ENCODE measurements around the gene DMAC2. TPM values are rescaled to one million over a fixed set of nuclear protein-coding genes. Genes with fewer than 3 reads are reported as not detected.
"Not testable (repeated sequence)": the region's sequence is repeated elsewhere in the genome, so short reads cannot be mapped to it uniquely, and the experiment has no call there.

Gene DMAC2
- total and polyA plus RNA-seq, 4 donors: 25.5 to 51.7 (median 48.8) TPM

- H3K9ac ChIP-seq (ENCODE audit: insufficient read depth in 1 of 2, low read length in 2 of 2): no peak overlapping the region
- WGBS, 2 donors: 50 to 77% methylated on average over 8 of the region's 8 CpGs
Measured at GRCh38 chr19:41478171-41478570, 38.5 kb upstream of the DMAC2 start.

GRCh38 chr19:41476583-41476982, 36.9 kb upstream of the DMAC2 start:
- Histone ChIP-seq H3K4me3 (no peak overlapping the region), H3K4me1 (ENCODE audit: control insufficient read depth in 5 of 5, insufficient read depth in 5 of 5, low read length in 5 of 5) (peaks cover 0 to 7% (median 0%) of the 10 kb centered on the region in 5 donors), H3K36me3 (ENCODE audit: control insufficient read depth in 4 of 4, insufficient read depth in 4 of 4, low read length in 4 of 4) (no peaks in the 10 kb centered on the region), H3K9ac (ENCODE audit: insufficient read depth in 1 of 2, low read length in 2 of 2) (no peak overlapping the region), H3K9me3 (ENCODE audit: control insufficient read depth in 4 of 4, insufficient read depth in 3 of 4, low read length in 3 of 4) (no peaks in the 10 kb centered on the region), H3K27me3 (ENCODE audit: control insufficient read depth in 3 of 3, insufficient read depth in 3 of 3, low read length in 2 of 3) (peaks cover 0 to 10% (median 9%) of the 10 kb centered on the region in 3 donors), H3K27ac (ENCODE audit: low read depth in 1 of 2, low read length in 1 of 2) (peak overlapping the region in 1 of 2 donors; percentile 69)
- ATAC-seq (ENCODE audit: insufficient read depth, low FRiP score) (no peak), DNase-seq (no peak)
- no peak for TF ChIP-seq CTCF (IDR thresholded peaks at IDR 0.05; ENCODE audit: control extremely low read depth, extremely low read depth)

More at GRCh38 chr19:41478171-41478570, 38.5 kb upstream of the DMAC2 start:
- TF ChIP-seq CTCF (IDR thresholded peaks at IDR 0.05; ENCODE audit: control extremely low read depth, extremely low read depth): no peak
- peaks cover 0 to 4% (median 3%) of the 10 kb centered on the region in 3 donors for H3K27me3 ChIP-seq (ENCODE audit: control insufficient read depth in 3 of 3, insufficient read depth in 3 of 3, low read length in 2 of 3)
- no peak for ATAC-seq (ENCODE audit: insufficient read depth, low FRiP score)
- peaks cover 0 to 16% (median 0%) of the 10 kb centered on the region in 5 donors for H3K4me1 ChIP-seq (ENCODE audit: control insufficient read depth in 5 of 5, insufficient read depth in 5 of 5, low read length in 5 of 5)
- H3K27ac ChIP-seq (ENCODE audit: low read depth in 1 of 2, low read length in 1 of 2): peak overlapping the region; percentile 54 to 85
- H3K4me3 ChIP-seq: peak overlapping the region; percentile 31
- DNase-seq: no peak
- no peaks in the 10 kb centered on the region for H3K36me3 ChIP-seq (ENCODE audit: control insufficient read depth in 4 of 4, insufficient read depth in 4 of 4, low read length in 4 of 4)
- no peaks in the 10 kb centered on the region for H3K9me3 ChIP-seq (ENCODE audit: control insufficient read depth in 4 of 4, insufficient read depth in 3 of 4, low read length in 3 of 4)

- peaks cover 0 to 12% (median 7%) of the 10 kb centered on the region in 3 donors for H3K27me3 ChIP-seq (ENCODE audit: control insufficient read depth in 3 of 3, insufficient read depth in 3 of 3, low read length in 2 of 3)
- H3K27ac ChIP-seq (ENCODE audit: low read depth in 1 of 2, low read length in 1 of 2); ATAC-seq (ENCODE audit: insufficient read depth, low FRiP score): not testable (repeated sequence)
Measured at GRCh38 chr19:41463257-41464256, 23.8 kb upstream of the DMAC2 start.

GRCh38 chr19:41462497-41462896, 22.8 kb upstream of the DMAC2 start:
- Histone ChIP-seq H3K9ac (ENCODE audit: insufficient read depth in 1 of 2, low read length in 2 of 2) (no peak overlapping the region), H3K27ac (ENCODE audit: low read depth in 1 of 2, low read length in 1 of 2) (no peak overlapping the region), H3K9me3 (ENCODE audit: control insufficient read depth in 4 of 4, insufficient read depth in 3 of 4, low read length in 3 of 4) (peaks cover 0 to 3% (median 0%) of the 10 kb centered on the region in 4 donors), H3K27me3 (ENCODE audit: control insufficient read depth in 3 of 3, insufficient read depth in 3 of 3, low read length in 2 of 3) (peaks cover 0 to 5% (median 3%) of the 10 kb centered on the region in 3 donors), H3K4me3 (no peak overlapping the region), H3K4me1 (ENCODE audit: control insufficient read depth in 5 of 5, insufficient read depth in 5 of 5, low read length in 5 of 5) (no peaks in the 10 kb centered on the region), H3K36me3 (ENCODE audit: control insufficient read depth in 4 of 4, insufficient read depth in 4 of 4, low read length in 4 of 4) (no peaks in the 10 kb centered on the region)
- WGBS, 2 donors: 59 to 76% methylated on average over 6 of the region's 6 CpGs
- ATAC-seq (ENCODE audit: insufficient read depth, low FRiP score) (no peak), DNase-seq (no peak)
- no peak for TF ChIP-seq CTCF (IDR thresholded peaks at IDR 0.05; ENCODE audit: control extremely low read depth, extremely low read depth)

More at GRCh38 chr19:41463257-41464256, 23.8 kb upstream of the DMAC2 start:
- not testable (repeated sequence) for H3K36me3 ChIP-seq (ENCODE audit: control insufficient read depth in 4 of 4, insufficient read depth in 4 of 4, low read length in 4 of 4); H3K9ac ChIP-seq (ENCODE audit: insufficient read depth in 1 of 2, low read length in 2 of 2); H3K4me1 ChIP-seq (ENCODE audit: control insufficient read depth in 5 of 5, insufficient read depth in 5 of 5, low read length in 5 of 5); H3K9me3 ChIP-seq (ENCODE audit: control insufficient read depth in 4 of 4, insufficient read depth in 3 of 4, low read length in 3 of 4); DNase-seq; H3K4me3 ChIP-seq
- 63 to 71% methylated on average over 22 of the region's 22 CpGs for WGBS, 2 donors

Data from lung (tissue), 12 donors.